Ramos (cell line): Measurements from ENCODE around the gene BCAR3.
"Not testable (repeated sequence)": the region's sequence is repeated elsewhere in the genome, so short reads cannot be mapped to it uniquely, and the experiment has no call there.

Experiments
- in situ Hi-C: fragments of 300-500 bp; cut with MboI; formaldehyde crosslinking; loops from one replicate; pipeline ENCODE4 v1.14.3; 2022; ENCODE audit warnings: low sequenced_read_pairs; ENCODE audit not compliant: unreplicated experiment

The BCAR3 gene

DNA sequence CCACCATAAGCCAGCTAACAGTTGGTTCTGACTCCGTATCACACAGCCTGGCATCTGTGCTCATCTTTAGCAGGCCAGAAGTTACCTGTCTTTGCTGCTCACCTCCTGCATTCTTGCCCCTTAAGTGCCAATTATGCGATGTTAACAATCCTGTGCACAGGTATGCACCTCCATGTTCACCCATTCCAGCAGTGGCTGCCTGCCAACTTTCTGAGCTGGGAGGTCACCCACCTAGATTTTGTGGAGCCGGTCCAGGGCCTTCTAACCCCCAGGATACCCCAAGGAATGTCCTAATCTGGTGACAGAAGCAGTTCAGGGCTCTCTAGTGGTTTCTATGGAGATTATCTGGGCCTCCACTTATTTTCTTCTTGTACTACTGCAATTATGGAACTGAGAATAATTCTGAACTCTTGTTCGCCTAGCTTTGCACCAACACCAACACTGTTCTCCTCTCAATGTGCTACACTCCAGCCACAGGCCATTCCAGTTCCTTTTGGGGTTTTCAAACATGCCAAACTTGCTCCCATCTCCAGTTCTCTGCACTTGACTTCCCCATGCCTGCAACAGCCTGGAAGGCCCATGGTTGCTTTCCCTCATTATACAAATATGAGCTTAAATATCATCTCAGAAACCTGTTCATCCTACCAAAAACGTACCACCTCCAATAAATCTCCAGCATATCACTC lies 9.0 kb downstream of the BCAR3 start:
- in situ Hi-C loops, result no loop called here

DNA sequence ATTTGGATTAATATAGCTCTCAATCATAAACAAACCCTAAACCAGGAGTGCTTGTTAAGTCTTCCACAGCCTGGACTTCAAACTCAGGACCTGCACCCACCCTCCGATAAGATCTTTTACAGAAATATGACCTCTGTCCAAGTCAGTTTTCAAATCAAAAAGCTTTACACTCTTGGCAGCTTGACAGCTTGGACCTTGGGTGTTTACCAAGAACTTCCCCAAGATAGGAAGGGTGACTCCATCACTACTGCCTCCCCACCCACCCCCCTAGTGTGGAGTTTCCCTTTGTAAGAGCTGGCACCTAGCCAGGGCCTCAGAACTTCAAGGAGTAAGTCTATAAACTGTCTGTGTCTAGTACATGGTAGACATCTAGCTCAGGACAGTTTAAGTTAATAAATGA lies 9.6 kb downstream of the BCAR3 start:
- in situ Hi-C loops, result no loop called here

DNA sequence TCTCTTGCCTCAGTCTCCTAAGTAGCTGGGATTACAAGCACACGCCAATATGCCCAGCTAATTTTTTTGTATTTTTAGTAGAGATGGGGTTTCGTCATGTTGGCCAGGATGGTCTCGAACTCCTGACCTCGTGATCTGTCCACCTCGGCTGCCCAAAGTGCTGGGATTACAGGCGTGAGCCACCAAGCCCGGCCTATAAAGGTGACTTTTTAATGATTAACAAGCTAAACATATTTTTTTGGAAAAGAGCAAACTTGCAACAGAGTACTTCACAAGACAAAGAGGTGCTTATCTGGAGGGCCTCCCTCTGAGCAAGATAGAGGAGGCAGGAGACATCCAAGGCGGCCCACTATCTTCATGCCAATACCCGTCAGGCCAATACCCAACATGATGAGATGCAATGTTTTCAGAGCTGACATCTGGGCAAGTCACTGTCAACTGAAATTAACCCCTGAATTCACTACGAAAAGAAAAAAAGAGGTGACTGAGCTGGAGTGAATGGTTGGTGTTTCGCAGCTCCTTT lies 10.5 kb downstream of the BCAR3 start:
- in situ Hi-C loops, result no loop called here

DNA sequence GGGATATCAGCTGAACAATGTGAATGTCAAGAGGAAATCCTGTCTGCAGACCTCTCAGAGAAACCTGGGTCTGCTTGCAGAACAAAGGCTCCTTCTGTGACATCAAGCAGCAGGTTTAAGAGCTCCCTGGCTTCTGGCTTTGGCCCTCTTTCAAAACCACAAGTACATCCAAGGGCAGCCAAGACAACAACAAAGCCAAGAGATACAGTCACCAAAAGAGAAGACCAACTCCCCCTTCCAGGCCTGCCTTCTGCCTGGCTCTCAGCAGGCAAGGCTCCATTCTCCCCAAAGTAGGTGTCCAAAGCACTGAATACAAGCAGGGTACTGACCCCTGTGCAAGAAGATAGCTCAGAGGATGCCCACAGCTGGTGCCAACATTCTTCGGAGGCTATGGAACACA lies 11.5 kb downstream of the BCAR3 start:
- in situ Hi-C loops, result no loop called here

DNA sequence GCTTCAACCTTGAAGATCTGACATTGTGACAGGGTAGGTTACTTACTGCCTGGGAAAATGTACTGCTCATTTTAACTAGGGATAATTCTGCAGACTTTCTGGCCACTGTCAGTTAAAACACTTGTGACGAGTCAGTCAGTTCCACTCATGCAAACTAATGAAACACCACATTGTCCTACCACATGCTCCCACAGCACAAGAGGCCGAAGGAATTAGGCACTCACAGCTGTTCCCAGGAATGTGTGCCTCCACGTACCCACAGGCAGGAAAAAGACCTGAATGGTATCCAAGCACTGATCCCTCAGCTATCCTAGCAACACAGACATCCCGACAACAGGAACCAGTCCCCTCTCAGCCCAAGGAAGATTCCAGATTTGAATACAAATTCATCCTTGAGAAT lies 12.3 kb downstream of the BCAR3 start:
- in situ Hi-C loops, result no loop called here

DNA sequence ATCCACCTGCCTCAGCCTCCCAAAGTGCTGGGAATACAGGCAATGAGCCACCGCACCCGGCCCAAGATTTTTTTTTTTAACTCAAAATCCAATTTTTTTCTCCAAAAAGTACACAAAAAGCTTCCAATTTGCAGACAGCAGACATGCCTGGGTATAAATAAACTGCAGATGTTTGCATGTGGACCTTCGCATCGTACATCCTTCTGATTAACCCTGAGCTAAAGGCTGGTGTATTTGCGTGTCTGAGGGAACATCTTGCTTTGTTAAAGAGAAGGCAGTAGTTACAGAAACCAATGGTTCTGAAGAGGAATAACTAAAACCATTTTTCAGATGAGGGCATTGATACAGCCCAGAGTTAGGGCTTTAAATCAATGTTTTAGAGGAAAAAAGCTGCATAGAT lies 12.7 kb downstream of the BCAR3 start:
- in situ Hi-C loops, result no loop called here

DNA sequence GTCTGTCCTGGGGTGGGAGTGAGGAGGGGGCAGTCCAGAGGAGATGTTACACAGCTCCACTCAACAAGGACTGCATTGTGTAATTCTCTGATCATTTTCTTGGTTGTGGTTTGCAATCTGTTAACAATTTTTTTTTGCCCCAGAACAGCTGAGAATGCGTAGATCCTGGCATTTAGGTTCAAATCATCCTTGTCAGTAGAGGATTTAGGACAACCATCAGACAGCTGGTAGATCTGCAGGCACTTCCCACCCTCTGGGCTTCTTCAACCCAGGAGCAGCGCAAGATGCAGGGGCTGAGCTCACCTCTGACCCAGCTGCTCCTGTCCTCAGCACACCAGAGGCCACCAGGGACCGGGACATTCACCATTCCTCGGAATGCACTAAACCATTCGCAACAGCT lies 13.5 kb downstream of the BCAR3 start:
- in situ Hi-C loops, result no loop called here

DNA sequence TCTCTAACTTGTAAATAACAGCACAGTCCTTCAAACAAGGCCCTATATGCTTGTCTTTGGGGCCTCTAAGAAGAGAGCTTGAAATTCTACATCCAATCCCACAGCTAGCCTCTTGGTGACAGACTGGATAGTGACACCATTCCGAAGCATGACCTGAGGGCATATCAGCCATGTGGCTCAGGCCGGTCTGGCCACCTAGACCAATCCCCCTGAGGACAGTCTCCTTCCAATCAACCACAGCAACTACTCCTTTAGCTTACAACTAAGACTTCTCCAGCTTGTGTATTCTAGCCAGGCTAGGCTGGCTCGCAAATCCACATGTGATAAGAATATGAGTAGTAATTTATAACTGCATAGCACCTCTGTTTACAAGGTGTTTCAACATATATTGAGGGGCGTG lies 14.0 kb downstream of the BCAR3 start:
- in situ Hi-C loops, result no loop called here

DNA sequence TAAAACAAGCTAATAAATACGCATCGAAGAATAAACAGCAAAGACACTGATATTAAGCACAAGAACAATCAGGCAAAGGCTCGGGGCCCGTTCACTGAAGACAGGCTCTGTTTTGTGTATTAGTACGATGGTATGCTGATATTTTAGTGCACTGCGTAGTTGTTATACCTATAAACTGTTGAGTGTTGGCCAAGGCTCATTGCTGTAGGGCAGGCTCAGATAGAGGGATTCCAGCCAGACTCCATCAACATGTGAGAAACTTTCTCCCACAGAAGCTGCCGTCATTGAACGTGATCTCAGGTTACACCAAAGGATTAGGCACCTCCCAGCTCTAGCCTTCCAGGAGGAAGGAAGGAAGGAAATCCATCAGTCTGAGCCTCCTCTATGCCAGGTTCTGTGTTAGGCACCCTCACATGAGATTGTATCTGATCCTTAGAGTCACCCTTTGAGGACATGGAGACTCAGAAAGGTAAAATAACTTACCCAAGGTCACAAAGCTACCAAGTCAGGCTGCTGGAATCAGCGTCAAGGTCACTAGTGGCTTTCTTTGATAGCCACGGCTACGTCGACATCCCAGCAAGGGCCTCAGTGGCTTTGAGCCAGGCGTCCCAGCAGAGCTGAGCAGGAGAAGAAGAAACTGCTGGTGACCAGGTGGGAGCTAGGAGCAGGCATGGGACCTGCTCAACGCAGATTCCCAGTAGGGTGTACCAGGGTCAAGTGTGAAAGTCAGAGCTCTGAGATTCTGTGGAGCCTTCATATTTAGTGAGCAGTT lies 14.8 kb downstream of the BCAR3 start:
- in situ Hi-C loops, result no loop called here

DNA sequence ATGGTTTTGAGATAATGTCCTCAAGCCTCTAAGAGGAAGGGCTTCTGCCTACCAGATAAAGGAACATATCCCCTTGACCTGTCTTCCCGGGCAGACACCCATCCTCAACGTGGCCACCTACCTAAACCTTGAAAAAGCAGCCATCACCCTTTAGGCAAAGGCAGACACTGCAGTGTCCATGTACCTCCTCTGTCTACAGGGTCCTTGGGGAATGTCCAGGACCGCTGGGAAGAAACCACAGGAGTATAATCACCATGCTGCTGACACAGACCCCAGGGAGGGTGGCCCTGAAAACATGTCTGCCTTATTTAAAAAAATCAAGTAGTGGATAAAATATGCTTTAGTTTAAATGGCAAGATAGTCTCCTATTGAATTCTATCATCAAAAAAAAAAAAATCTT lies 16.6 kb downstream of the BCAR3 start:
- in situ Hi-C loops, result no loop called here

DNA sequence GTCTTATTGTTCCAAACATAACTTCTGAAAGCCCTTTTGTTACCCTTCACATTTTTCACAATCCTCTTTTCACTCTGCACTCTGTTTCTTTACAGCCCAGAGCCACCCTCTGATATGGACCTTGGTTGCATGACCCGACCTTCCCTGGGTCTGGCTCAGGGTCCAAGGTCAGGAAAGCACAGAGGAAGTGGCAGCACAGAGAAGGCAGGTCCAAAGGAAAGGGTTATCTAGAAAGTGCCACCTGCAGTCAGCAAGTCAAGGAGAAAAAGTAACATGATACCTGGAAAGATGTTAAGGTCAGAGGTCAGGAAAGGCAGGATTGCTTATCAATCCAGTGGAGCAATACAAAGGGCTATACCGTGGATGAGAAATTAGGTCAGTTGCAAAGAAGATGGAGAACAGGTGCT lies 18.4 kb downstream of the BCAR3 start:
- in situ Hi-C loops, result no loop called here

DNA sequence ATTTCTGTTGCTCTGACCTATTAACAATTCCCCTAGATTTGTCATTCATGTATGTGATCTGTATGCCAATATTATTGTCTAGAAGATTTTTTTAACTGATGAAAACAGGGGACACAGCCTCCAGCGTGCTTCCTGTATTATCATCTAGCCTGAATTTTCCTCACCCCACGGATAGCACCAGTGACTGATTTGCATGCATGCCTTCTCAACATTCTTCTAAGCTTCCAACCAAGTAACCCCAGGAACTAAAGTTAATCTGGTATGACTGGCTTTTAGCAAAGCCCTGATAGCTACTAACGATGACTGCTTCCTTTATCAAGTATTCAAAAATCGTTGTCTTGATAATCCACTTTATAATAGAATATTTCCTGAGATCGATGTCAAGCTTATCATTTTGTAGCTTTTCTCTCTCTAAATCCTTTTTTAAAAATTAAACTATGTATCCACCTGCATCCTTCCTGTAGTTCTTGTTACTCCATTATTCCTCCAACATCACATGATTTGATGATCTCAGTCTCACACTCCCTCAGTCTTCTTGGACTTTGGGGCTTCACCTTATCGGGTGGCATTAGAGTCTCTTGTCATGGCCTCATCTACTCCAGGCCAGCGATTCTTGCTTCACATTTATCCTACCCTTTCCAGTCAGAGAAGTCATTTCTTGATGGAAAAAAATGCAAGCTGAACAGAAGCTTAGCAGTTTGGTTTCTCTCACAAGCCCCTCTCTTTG lies 19.0 kb downstream of the BCAR3 start:
- in situ Hi-C loops, result no loop called here

DNA sequence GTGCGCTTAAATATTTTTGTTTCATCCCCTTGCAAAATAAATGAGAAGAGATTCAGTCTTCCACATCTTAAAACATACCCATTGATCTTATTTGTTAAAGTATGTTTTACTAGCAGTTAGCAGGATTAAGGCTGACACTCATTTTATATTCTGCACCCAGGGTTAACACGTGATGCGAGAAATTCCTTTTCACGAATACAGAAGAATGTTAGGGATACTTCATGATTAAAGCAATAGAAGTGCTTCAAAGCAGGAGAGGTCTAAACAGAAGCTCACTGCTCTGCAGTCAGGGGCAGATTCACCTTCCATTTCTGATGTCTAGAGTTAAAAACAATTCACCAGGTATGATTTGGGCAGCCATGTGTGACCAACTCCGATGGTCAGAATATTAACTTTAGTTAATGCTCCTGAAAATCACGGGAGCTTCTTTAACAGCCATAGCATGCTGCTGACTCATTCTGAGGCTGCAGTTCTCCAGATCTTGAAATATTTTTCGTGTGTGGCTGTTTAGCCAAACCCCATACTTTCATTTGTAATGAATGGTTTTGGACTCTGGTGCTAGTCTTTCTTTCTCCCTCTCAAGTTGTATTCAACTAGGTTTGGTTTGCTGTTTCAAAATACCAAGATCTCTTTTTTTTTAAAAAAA lies 19.7 kb downstream of the BCAR3 start:
- in situ Hi-C loops, result no loop called here

DNA sequence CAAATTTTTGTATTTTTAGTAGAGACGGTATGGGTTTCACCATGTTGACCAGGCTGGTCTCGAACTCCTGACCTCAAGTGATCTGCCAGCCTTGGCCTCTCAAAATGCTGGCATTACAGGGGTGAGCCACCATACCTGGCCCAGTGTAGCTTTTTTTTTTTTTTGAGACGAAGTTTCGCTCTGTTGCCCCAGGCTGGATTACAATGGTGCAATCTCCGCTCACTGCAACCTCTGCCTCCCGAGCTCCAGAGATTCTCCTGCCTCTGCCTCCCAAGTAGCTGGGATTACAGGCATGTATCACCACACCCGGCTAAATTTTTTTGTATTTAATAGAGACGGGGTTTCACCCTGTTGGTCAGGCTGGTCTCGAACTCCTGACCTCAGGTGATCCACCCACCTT lies 20.3 kb downstream of the BCAR3 start:
- in situ Hi-C loops, result not testable (repeated sequence)

DNA sequence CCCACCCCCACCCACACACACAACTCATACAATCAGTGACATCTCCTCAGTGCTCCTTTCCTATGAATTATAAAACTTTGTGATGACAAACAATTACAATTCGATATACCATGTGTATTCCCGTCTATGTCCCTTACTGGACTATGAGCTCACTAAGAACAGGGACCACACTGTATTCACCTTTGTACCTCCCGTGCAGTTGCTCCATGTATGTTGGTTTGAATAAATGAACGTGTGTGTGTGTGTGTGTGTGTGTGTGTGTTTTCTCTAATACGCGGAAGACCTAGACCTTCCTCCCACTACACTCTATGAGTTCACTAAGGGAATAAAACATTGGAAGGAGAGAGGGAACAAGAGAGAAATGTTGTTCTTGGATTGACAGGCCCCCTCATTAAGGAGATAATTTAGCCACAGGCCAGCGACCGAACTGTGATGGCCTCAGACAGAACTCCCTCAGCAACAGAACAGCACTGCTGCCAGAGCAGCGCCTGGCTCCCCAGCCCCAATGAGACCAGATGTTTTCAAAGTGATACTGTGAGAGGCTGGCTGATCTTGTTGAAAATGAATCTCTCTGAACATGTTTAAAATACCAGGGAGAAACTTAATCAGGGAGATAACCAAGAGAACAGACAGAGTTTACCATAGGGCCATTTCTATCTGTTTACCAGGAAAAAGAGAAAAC lies 21.7 kb downstream of the BCAR3 start:
- in situ Hi-C loops, result no loop called here

DNA sequence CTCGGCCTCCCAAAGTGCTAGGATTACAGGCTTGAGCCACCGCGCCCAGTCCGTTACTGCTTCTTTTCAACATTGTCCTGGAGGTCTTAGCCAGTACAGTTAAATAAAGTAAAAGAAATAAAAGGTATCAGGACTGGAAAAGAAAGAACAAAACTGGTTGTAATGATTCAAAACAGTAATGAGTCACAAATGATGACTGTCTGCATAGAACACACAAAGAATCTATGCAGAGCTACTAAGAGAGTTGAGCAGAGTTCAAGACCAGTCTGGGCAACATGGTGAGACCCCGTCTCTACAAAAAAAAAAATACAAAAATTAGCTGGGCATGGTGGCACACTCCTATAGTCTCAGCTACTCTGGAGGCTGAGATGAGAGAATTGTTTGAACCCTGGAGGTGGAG lies 23.4 kb downstream of the BCAR3 start:
- in situ Hi-C loops, result no loop called here

DNA sequence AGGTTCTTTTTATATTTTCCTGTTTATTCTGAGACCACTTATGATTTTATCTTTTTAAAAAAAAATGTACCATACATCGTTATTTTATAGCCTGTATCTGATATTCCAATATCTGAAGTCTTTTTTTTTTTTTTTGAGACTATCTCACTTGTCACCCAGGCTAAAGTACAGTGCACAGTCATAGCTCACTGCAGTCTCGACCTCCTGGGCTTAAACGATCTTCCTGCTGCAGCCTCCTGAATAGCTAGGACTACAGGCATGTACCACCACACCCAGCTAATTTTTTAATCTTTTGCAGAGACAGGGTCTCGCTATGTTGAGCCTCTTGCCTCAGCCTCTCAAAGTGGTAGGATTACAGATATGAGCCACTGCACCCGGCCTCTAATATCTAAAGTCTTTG lies 25.1 kb downstream of the BCAR3 start:
- in situ Hi-C loops, result no loop called here

DNA sequence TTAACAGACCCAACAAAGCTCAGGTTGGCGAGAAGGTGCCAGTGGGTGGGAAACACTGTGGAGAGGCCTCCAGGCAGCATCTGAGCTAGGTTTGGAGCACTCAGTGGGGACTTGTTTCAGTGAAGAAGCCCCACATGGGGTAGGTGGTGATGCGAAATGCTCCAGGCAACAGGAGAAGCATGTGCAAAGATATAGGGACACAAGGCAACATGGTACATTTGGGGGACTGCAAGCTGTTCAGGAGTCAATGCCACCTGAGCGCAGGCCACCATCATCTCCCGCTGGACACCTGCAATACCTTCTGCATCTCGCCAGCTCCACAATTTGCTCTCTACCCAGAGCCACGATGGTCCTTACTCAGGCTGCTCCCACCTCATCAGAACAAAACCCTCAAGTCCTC lies 28.0 kb downstream of the BCAR3 start:
- in situ Hi-C loops, result no loop called here

DNA sequence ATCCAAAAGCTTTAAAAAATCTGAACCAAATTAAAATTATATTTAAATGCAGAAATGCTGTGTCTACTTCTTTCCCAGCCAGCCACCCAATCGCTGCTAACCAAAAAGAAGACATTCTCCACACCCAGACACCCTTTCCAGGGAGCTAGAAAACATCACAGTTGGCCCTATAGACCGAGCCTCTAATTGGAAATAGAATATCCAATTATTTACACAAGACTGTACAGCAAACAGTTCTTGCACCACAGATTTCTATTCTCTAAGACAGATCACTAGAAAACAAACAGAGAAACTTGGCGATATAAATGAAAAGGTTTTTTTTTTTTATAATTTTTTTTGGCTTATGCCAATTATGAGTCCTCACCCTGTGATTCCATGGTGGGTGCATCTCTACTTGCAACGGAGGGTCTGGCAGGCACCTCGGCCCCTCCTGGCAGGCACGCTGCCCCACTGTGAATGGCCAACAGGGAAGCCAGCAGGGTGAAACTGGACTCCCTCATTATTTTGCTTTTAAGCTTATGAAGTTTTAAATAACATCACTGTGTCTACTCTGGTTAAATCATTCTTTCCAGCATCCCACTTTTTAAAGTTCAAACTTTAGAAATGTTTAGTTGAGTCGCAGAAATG lies 29.2 kb downstream of the BCAR3 start:
- in situ Hi-C loops, result no loop called here

DNA sequence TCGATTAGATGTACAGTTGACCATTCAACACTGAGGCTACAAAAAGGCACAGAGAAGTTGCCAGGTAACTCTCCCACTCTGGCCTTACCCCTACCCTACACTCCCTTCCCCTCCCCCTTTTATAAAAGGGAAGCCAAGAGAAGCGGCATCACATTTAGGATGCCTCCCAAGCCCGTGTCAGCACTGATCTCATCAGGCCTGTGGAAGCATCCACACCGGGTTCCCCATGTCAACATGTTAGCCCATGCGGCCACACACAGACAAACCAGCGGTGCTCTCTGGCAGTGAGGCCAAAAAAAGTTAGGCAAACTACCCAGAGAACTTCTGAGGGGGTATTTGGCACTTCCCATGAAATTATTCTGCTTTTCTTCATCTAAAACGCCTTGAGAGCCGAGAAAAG lies 29.9 kb downstream of the BCAR3 start:
- in situ Hi-C loops, result no loop called here
